Neural cell (in vitro differentiated cells): ENCODE data around the gene CCR7. TPM values are rescaled to one million over a fixed set of nuclear protein-coding genes. Genes with fewer than 3 reads are reported as not detected.

Source experiments
- H2AFZ ChIP-seq: fragments of 200-600, 300-800 bp; sonication (generic), shearing (Covaris generic); 2 replicates; pipeline ENCODE4 v1.6.0; 2014; ENCODE audit warnings: low read depth, mild to moderate bottlenecking, antibody characterized with exemption, low read length, moderate library complexity
- H3F3A ChIP-seq: fragments of 200-600 bp; shearing (Covaris generic); 2 replicates; pipeline ENCODE4 v1.6.1; 2016; ENCODE audit warnings: mild to moderate bottlenecking, moderate library complexity, mixed read lengths, antibody characterized with exemption, low read length; ENCODE audit not compliant: insufficient read depth, poor library complexity, severe bottlenecking
- H3K27ac ChIP-seq: fragments of 200-600, 300-800 bp; sonication (generic), shearing (Covaris generic); 2 replicates; pipeline ENCODE4 v1.5.1; 2014; ENCODE audit warnings: mild to moderate bottlenecking, low read length, moderate library complexity
- H3K27me3 ChIP-seq: fragments of 300-800, 200-600 bp; sonication (generic), shearing (Covaris generic); 2 replicates; pipeline ENCODE4 v1.6.0; 2014; ENCODE audit warnings: mild to moderate bottlenecking, low read depth, low read length, moderate library complexity; ENCODE audit not compliant: insufficient read depth
- H3K36me3 ChIP-seq: fragments of 300-800, 200-600 bp; sonication (generic), shearing (Covaris generic); 2 replicates; pipeline ENCODE4 v1.5.1; 2014; ENCODE audit warnings: mild to moderate bottlenecking, antibody characterized with exemption, low read length, moderate library complexity; ENCODE audit not compliant: insufficient read depth
- H3K4me2 ChIP-seq: fragments of 300-800, 200-600 bp; sonication (generic), shearing (Covaris generic); 2 replicates; pipeline ENCODE4 v1.6.0; 2014; ENCODE audit warnings: mild to moderate bottlenecking, low read length
- H3K4me3 ChIP-seq: fragments of 300-800, 200-600 bp; sonication (generic), shearing (Covaris generic); 2 replicates; pipeline ENCODE4 v1.5.1; 2014; ENCODE audit warnings: mild to moderate bottlenecking, low read length, moderate library complexity
- H3K79me2 ChIP-seq: fragments of 200-600 bp; shearing (Covaris generic); replicated peaks from 2 replicates; pipeline ENCODE4 v1.6.0; 2014; ENCODE audit warnings: mild to moderate bottlenecking, low read length, moderate library complexity; ENCODE audit not compliant: insufficient read depth
- H3K9ac ChIP-seq: fragments of 300-800, 200-600 bp; sonication (generic), shearing (Covaris generic); 2 replicates; pipeline ENCODE4 v1.6.1; 2016; ENCODE audit warnings: mild to moderate bottlenecking, low read length, mixed read lengths
- H3K9me2 ChIP-seq: fragments of 200-600 bp; shearing (Covaris generic); 2 replicates; pipeline ENCODE4 v1.6.1; 2016; ENCODE audit warnings: mild to moderate bottlenecking, low read length, mixed read lengths; ENCODE audit not compliant: insufficient read depth
- H3K9me3 ChIP-seq: fragments of 200-600, 300-800 bp; sonication (generic), shearing (Covaris generic); 2 replicates; pipeline ENCODE4 v1.6.1; 2016; ENCODE audit warnings: mild to moderate bottlenecking, mixed run types, low read length, moderate library complexity, mixed read lengths
- H4K20me1 ChIP-seq: fragments of 200-600 bp; shearing (Covaris generic); 2 replicates; pipeline ENCODE4 v1.6.1; 2016; ENCODE audit warnings: mild to moderate bottlenecking, mixed run types; ENCODE audit not compliant: insufficient read depth
- CTCF ChIP-seq: fragments of 450-650 bp; IDR thresholded peaks from 2 replicates; pipeline ENCODE4 v1.5.1; 2014; ENCODE audit warnings: antibody characterized with exemption, mild to moderate bottlenecking, moderate library complexity; ENCODE audit not compliant: poor library complexity, severe bottlenecking
- EP300 ChIP-seq: fragments of 450-650 bp; conservative IDR thresholded peaks from 2 replicates; pipeline ENCODE4 v1.6.1; 2014; ENCODE audit warnings: antibody characterized with exemption, mild to moderate bottlenecking, moderate library complexity; ENCODE audit not compliant: poor library complexity, severe bottlenecking
- EZH2 ChIP-seq: fragments of 200-600, 300-800 bp; shearing (Covaris generic), sonication (generic); IDR thresholded peaks from 2 replicates; pipeline ENCODE4 v1.6.1; 2014; ENCODE audit warnings: antibody characterized with exemption, low read length, borderline replicate concordance, mild to moderate bottlenecking; ENCODE audit not compliant: insufficient read depth, poor library complexity, severe bottlenecking
- MXI1 ChIP-seq: fragments of 450-650 bp; conservative IDR thresholded peaks from 2 replicates; pipeline ENCODE4 v1.6.1; 2014; ENCODE audit warnings: antibody characterized with exemption, mild to moderate bottlenecking; ENCODE audit not compliant: poor library complexity, severe bottlenecking
- POLR2AphosphoS5 ChIP-seq: IDR thresholded peaks from 2 replicates; pipeline ENCODE4 v1.6.1; 2012
- RAD21 ChIP-seq: fragments of 450-650 bp; conservative IDR thresholded peaks from 2 replicates; pipeline ENCODE4 v1.6.1; 2014; ENCODE audit warnings: antibody characterized with exemption, mild to moderate bottlenecking, moderate library complexity
- REST ChIP-seq: IDR thresholded peaks from 2 replicates; pipeline ENCODE4 v1.6.1; 2012; ENCODE audit warnings: borderline replicate concordance
- SMC3 ChIP-seq: fragments of 450-650 bp; conservative IDR thresholded peaks from 2 replicates; pipeline ENCODE4 v1.6.1; 2014; ENCODE audit warnings: antibody characterized with exemption, mild to moderate bottlenecking, moderate library complexity; ENCODE audit not compliant: poor library complexity
- TAF1 ChIP-seq: IDR thresholded peaks from 2 replicates; pipeline ENCODE4 v1.6.1; 2012; ENCODE audit warnings: low read depth
- polyA minus RNA-seq: library from RNA; depleted of rRNA, polyadenylated mRNA; stranded (reverse); fragments of >200 nt; gene quantifications from 2 replicates; pipeline ENCODE4 v1.2.3, GENCODE V29; 2014
- polyA plus RNA-seq: library from polyadenylated mRNA; depleted of rRNA; stranded (reverse); fragments of >200 nt; gene quantifications from 2 replicates; pipeline ENCODE4 v1.2.3, GENCODE V29; 2014

Gene CCR7
- polyA plus RNA-seq (not detected in 2 replicates), polyA minus RNA-seq (not detected in 2 replicates)

GRCh38 chr17:40564883-40565768, at the start of gene CCR7:
CCR7 (minus strand) TSS chr17:40565472; CDS start chr17:40565409, 63 bp downstream.
- Histone ChIP-seq H3K79me2 (no peaks in the 10 kb centered on the region), H3K27ac (no peak within 1 kb of the TSS), H3F3A (no peaks in the 10 kb centered on the region), H2AFZ (no peak within 1 kb of the TSS), H3K9ac (no peak within 1 kb of the TSS), H3K4me3 (no peak within 1 kb of the TSS), H3K36me3 (no peaks in the 10 kb centered on the region), H3K4me2 (no peak within 1 kb of the TSS), H3K9me2 (no peaks in the 10 kb centered on the region), H3K9me3 (no peaks in the 10 kb centered on the region), H4K20me1 (no peaks in the 10 kb centered on the region), H3K27me3 (no peaks in the 10 kb centered on the region)
- no peak for TF ChIP-seq POLR2AphosphoS5
- TF ChIP-seq EZH2: no peak
- TF ChIP-seq SMC3: no peak
- TF ChIP-seq MXI1: no peak
- TF ChIP-seq RAD21: no peak
- no peak for TF ChIP-seq EP300
- no peak for TF ChIP-seq CTCF
- TF ChIP-seq TAF1: no peak
- no peak for TF ChIP-seq REST

- Histone ChIP-seq H3K9me3 (no peaks in the 10 kb centered on the region), H3K27me3 (no peaks in the 10 kb centered on the region), H3K27ac (no peak overlapping the region), H2AFZ (no peak overlapping the region), H3K4me2 (no peak overlapping the region), H3K36me3 (no peaks in the 10 kb centered on the region), H4K20me1 (no peaks in the 10 kb centered on the region), H3F3A (no peaks in the 10 kb centered on the region), H3K9ac (no peak overlapping the region), H3K9me2 (no peaks in the 10 kb centered on the region), H3K4me3 (no peak overlapping the region), H3K79me2 (no peaks in the 10 kb centered on the region)
- TF ChIP-seq RAD21 (no peak), MXI1 (no peak), TAF1 (no peak), EZH2 (no peak)
These were observed 49.3 kb upstream of the CCR7 start for GRCh38 chr17:40614431-40615067.
